ENCODE data around the gene HSD17B8. TPM values are rescaled to one million over a fixed set of nuclear protein-coding genes. Genes with fewer than 3 reads are reported as not detected.

The HSD17B8 gene
- total RNA-seq, 1 donor from 2014 or later, result not detected

DNA sequence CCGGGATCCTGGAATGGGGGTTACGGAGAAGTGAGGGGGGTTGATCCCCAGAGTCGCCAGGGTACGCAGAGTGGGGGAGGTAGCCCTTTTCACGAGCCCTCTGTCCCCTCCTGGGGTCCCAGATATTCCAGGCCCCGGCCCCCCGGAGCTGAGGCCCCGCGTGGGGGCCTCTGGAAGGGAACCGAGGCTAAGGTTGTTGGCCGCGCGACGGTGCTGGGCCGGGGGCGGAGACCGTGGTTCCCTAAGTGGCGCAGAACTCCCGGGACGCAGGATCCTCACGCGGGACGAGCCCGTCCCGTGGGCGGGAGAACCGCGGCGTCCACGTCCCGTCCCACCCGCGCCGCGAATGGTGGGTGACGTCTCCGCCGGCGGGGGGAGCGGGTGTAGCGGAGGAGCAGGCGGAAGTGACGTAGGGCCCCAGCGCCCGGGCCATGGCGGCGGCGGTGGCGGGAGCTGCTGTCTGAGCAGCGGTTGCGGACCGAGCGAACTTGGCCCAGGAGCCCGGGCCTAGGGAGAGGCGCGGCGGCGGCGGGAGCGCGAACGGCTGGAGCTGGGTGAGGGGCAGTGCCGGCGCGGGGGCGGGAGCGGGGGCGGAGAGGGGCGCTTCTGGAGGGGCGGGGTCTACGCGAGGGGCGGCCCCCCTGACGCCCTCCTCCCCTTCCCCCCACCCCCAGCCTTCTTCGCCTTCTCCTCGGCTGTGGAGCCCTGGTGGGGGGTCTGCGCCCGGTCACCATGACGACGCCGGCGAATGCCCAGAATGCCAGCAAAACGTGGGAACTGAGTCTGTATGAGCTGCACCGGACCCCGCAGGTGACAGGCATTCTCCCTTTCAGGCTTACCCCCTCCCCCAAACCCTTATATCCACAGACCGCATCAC lies 3.9 kb downstream of the HSD17B8 start, which contains the start of gene RING1:
TSS of gene RING1 (plus strand) at position 410 of the 877 bp plus-strand sequence. CDS start at position 733, 323 bp downstream.
- TF ChIP-seq, protein P1, sequence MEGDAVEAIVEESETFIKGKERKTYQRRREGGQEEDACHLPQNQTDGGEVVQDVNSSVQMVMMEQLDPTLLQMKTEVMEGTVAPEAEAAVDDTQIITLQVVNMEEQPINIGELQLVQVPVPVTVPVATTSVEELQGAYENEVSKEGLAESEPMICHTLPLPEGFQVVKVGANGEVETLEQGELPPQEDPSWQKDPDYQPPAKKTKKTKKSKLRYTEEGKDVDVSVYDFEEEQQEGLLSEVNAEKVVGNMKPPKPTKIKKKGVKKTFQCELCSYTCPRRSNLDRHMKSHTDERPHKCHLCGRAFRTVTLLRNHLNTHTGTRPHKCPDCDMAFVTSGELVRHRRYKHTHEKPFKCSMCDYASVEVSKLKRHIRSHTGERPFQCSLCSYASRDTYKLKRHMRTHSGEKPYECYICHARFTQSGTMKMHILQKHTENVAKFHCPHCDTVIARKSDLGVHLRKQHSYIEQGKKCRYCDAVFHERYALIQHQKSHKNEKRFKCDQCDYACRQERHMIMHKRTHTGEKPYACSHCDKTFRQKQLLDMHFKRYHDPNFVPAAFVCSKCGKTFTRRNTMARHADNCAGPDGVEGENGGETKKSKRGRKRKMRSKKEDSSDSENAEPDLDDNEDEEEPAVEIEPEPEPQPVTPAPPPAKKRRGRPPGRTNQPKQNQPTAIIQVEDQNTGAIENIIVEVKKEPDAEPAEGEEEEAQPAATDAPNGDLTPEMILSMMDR (IDR thresholded peaks at IDR 0.05), result no peak
- H3K4me1 ChIP-seq, result peaks cover under 1 to 20% of the 10 kb centered on the region in 2 donors
- peak within 1 kb of the TSS; percentile 94 to 95 for H3K27ac ChIP-seq
- H3K9me3 ChIP-seq, result no peaks in the 10 kb centered on the region
- peaks cover 4 to 18% of the 10 kb centered on the region in 2 donors for H3K36me3 ChIP-seq
- H3K27me3 ChIP-seq, result no peaks in the 10 kb centered on the region
- H3K4me3 ChIP-seq, result peak within 1 kb of the TSS; percentile 84 to 88
- intact Hi-C loops (cut with DNase I), result loop anchor here (1.0 to 5.0 kb wide), 5 partner anchors 8 to 204 kb away; partner anchors contain the start of genes KIFC1, PFDN6, PHF1 and RXRB
- DNase-seq (ENCODE audit: low spot score in 2 of 2), result peak; percentile 51 to 94

DNA sequence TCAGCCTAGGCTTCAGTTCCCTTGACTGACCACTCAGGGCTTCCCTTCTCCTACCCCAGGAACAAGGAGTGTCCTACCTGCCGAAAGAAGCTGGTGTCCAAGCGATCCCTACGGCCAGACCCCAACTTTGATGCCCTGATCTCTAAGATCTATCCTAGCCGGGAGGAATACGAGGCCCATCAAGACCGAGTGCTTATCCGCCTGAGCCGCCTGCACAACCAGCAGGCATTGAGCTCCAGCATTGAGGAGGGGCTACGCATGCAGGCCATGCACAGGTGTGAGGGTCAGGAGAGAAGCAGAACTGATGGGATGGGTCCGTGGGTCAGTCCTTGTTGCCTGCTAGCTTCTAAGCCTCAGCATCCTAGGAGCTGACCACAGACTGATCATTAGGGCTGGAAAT lies 5.4 kb downstream of the HSD17B8 start:
- Histone ChIP-seq H3K27ac (no peak overlapping the region), H3K4me1 (peaks cover 5 to 15% of the 10 kb centered on the region in 2 donors), H3K27me3 (no peaks in the 10 kb centered on the region), H3K9me3 (no peaks in the 10 kb centered on the region), H3K4me3 (no peak overlapping the region), H3K36me3 (peaks cover 0 to 11% of the 10 kb centered on the region in 2 donors)
- intact Hi-C loops (cut with DNase I), result loop anchor here (5.0 kb wide), 2 partner anchors 182 to 202 kb away; partner anchors contain the start of genes KIFC1 and PHF1
- peak in 1 of 2 donors; percentile 45 for DNase-seq (ENCODE audit: low spot score in 2 of 2)
- TF ChIP-seq, protein P1 (IDR thresholded peaks at IDR 0.05), result no peak

DNA sequence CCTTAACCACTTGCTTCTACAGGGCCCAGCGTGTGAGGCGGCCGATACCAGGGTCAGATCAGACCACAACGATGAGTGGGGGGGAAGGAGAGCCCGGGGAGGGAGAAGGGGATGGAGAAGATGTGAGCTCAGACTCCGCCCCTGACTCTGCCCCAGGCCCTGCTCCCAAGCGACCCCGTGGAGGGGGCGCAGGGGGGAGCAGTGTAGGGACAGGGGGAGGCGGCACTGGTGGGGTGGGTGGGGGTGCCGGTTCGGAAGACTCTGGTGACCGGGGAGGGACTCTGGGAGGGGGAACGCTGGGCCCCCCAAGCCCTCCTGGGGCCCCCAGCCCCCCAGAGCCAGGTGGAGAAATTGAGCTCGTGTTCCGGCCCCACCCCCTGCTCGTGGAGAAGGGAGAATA lies 6.7 kb downstream of the HSD17B8 start:
- Histone ChIP-seq H3K4me3 (no peak overlapping the region), H3K9me3 (no peaks in the 10 kb centered on the region), H3K27ac (no peak overlapping the region), H3K4me1 (peaks cover 5 to 12% of the 10 kb centered on the region in 2 donors), H3K27me3 (no peaks in the 10 kb centered on the region), H3K36me3 (peaks cover 0 to 11% of the 10 kb centered on the region in 2 donors)
- intact Hi-C loops (cut with DNase I), result no loop called here
- TF ChIP-seq, protein P1 (IDR thresholded peaks at IDR 0.05), result no peak
- DNase-seq (ENCODE audit: low spot score in 2 of 2), result peak in 1 of 2 donors; percentile 39

DNA sequence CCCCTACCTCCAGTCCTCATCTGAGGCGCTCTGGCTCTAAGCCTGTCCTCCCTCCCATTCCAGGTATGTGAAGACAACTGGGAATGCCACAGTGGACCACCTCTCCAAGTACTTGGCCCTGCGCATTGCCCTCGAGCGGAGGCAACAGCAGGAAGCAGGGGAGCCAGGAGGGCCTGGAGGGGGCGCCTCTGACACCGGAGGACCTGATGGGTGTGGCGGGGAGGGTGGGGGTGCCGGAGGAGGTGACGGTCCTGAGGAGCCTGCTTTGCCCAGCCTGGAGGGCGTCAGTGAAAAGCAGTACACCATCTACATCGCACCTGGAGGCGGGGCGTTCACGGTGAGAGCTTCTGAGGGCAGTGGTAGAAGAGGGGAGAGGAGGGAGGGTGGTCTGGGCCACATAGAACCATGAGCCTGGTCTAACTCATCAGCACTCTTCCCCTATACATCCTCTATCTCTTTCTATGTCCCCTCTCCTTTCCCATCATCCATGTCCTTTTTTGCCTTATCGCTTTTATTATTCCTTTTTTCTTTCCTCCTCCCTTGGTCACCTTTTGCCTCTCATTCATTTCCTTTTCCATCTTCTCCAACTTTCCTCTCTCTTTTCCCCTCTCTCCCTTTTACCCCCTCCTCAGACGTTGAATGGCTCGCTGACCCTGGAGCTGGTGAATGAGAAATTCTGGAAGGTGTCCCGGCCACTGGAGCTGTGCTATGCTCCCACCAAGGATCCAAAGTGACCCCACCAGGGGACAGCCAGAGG lies 7.4 kb downstream of the HSD17B8 start:
- intact Hi-C loops (cut with DNase I), result no loop called here
- no peak overlapping the region for H3K4me3 ChIP-seq
- H3K9me3 ChIP-seq, result no peaks in the 10 kb centered on the region
- H3K4me1 ChIP-seq, result peaks cover 5 to 11% of the 10 kb centered on the region in 2 donors
- H3K27me3 ChIP-seq, result no peaks in the 10 kb centered on the region
- TF ChIP-seq, protein P1 (IDR thresholded peaks at IDR 0.05), result no peak
- H3K27ac ChIP-seq, result no peak overlapping the region
- peaks cover 0 to 11% of the 10 kb centered on the region in 2 donors for H3K36me3 ChIP-seq
- peak in 1 of 2 donors; percentile 62 for DNase-seq (ENCODE audit: low spot score in 2 of 2)

DNA sequence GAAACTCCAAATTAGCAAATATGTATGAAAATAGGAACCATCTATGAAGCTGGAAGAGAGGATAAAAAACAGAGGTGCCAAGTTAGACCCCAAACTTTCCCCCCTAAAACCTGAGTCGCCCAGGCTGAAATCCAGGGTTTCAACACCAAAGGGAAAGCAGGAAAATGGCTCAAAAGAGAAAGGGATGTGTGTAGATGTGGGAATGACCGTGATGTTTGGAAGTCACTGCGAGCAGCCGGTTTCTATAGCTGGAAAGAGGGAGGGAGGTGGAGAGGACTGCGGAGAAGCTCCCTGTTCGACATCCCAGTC lies 8.4 kb downstream of the HSD17B8 start:
- TF ChIP-seq, protein P1 (IDR thresholded peaks at IDR 0.05), result no peak

More for the DNA sequence above, 8.4 kb downstream of the HSD17B8 start:
- Histone ChIP-seq H3K4me3 (peak overlapping the region; percentile 51 to 72), H3K27me3 (no peaks in the 10 kb centered on the region), H3K9me3 (no peaks in the 10 kb centered on the region), H3K27ac (no peak overlapping the region), H3K4me1 (peaks cover 3 to 5% of the 10 kb centered on the region in 2 donors), H3K36me3 (peaks cover 0 to 11% of the 10 kb centered on the region in 2 donors)
- intact Hi-C loops (cut with DNase I), result no loop called here
- DNase-seq (ENCODE audit: low spot score in 2 of 2), result no peak

Measured in ascending aorta (tissue), 2 donors.